ENCODE measurements around the gene OSBPL10.

OSBPL10 gene

DNA sequence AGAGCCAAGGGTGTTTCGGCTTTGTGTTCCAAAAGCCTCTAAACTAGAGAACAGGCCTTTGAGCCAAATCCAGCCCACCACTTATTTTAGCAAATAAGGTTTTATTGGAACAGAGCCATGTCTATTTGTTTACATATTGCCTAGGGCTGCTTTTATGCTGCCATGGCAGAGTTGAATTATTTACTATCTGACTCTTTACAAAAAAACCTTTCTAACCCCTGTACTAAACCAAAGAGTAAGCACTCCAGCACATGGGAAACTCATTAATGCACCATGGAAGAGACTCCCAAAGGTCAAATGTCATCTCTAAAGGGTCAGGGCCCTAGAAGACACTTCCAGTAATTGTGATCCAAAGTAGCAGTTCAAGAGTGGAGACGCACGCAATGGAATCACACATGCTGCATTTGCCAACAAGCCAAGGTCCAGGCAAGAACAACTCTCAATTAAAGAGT lies 22.3 kb downstream of the OSBPL10 start:
- DNase-seq = no peak

- no peak for DNase-seq
Measured at GRCh38 chr3:31957106-31957505, 24.0 kb downstream of the OSBPL10 start.

DNA sequence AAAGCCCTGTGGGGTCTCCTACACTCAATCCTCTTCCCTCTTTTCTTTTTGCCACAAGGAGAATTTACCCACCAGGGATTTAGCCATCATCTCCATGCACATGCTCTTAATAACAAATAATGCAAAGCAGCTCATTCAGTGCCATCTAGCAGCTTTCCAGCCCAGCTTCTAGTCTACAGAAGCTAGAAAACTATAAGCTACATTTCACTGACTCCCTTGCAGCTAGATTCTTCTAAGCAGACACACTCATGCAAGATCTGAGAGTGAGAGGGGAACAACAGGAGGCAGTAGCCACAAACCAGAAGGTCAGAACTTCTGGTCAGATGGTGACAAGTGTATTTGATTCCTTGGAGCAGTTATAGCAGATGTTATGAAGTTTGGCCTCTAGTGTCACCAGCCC lies 25.5 kb downstream of the OSBPL10 start:
- no peak for DNase-seq

GRCh38 chr3:31953636-31954035 lies 27.4 kb downstream of the OSBPL10 start:
- no peak for DNase-seq

- DNase-seq = no peak
Measured at GRCh38 chr3:31953091-31953490, 28.0 kb downstream of the OSBPL10 start.

GRCh38 chr3:31952205-31952604 lies 28.9 kb downstream of the OSBPL10 start:
- no peak for DNase-seq

DNA sequence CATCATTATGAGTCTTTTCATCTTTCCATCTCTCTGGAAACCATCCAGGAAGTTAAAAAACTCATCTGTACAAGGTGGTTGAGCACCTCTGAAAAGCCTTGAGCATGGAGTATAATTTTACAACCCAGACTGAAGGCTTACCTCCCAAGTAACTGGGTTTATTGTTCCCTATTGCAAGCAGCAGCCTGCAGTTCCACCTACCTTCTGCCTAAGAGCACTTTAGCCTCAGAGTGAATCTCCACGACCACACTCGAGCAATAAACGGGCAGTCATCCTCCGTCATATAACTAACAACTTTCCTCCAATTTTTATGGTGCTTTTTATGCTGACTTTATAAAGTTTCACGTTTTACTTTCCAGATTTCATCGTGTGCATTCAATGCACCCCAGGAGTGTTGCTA lies 32.8 kb downstream of the OSBPL10 start:
- DNase-seq = no peak

- no peak for DNase-seq
Measured at GRCh38 chr3:31947671-31948091, 33.4 kb downstream of the OSBPL10 start.

GRCh38 chr3:31947162-31947561 lies 33.9 kb downstream of the OSBPL10 start:
- no peak for DNase-seq

DNA sequence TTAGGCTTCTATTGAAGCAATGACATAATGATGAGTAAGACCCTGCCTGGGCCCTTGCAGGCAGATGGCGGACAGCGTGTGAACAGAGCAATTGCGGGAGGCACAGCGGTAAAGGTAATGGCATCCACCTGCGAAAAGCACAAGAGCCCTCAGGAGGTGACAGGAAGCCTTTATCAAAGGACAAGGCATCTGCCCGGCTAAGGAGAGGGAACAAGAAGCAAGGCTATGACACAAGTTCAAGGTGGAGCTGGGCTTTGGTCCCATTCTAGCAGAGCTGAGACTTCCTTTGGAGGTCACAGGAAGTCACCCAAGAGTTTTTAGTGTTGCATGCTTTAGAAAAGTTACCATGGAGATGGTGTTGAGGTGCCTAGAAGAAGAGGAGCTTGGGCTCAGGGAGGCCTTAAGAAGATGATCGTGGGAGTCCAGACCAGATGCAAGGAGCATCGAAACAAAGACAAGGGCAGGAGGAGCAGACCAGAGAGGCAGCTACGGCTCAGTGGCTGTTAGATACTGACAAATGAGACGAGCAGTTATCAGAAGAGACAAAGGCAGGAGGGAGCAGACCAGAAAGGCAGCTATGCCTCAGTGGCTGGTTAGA lies 34.5 kb downstream of the OSBPL10 start:
- no peak for DNase-seq

DNA sequence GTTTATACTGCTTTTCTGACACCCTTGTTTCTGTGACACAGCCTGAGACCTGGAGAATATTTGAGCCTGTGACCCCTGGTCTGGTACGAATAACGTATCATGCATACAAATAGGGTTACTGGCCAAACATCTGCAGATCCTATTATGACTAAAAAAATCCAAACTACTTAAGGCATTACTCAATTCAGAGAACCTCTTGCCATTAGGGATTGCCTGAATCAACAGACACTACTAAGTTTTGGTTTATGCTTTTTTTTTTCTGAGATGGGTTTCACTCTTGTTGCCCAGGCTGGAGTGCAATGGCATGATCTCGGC lies 35.4 kb downstream of the OSBPL10 start:
- no peak for DNase-seq

DNA sequence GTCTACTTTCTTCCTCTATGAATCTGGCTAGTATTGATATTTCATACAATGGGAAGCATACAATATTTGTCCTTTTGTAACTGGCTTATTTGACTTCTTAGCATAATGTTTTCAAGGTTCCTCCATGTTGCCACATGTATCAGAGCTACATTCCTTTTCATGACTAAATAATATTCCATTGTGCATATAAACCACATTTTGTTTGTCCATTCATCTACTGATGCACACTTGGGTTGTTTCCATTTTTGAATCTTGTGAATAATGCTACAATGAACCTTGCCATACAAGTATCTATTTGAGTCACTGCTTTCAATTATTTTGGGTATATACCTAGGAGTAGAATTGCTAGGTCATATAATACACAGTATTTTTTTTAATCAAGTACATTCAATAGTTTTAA lies 38.0 kb downstream of the OSBPL10 start:
- DNase-seq = no peak

DNA sequence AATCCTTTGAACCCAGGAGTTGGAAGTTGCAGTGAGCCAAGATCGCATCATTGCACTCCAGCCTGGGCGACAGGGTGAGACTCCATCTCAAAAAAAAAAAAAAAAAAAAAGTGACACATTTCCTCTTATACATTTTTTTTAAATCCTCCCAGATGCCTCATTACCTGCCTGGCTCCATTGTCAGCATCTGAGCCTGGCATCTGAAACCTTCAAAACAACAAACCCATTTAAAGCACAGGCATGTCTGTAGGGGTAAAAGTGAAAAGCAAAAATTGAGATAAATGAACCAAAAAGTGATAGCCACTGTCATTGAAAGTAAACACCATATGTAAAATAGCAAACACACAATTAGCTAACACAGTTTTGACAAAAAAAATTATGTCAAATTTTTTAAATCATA lies 38.6 kb downstream of the OSBPL10 start:
- no peak for DNase-seq

- no peak for DNase-seq
Measured at GRCh38 chr3:31937225-31937624, 43.8 kb downstream of the OSBPL10 start.

DNA sequence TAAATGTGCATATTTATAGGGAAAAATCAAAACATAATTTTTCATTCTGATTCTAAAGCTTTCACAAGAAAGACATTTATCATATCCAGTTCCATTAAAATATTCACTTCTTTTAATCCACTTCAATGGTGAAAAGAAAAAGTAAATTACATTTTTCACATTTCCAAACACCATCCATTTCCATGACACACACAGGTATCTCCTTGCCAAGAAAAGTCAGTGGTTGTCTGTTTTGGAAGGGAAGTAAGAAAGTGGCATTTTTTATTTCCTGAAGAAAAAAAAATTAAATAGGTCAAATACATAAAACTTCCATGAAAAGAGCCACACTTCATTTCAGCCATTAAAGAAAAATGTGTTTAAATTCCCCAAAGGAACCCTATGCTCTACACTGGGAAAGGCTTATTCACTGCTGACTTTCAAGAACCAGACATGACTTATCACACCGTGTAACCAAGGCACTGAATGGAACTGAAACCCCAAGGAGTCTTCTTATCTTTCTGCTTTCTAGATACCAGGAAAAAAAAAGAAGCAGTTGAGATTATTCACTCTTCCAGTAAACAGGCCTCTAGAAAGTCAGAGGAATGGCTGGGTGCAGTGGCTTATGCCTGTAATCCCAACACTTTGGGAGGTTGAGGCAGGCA lies 44.5 kb downstream of the OSBPL10 start:
- no peak for DNase-seq

DNA sequence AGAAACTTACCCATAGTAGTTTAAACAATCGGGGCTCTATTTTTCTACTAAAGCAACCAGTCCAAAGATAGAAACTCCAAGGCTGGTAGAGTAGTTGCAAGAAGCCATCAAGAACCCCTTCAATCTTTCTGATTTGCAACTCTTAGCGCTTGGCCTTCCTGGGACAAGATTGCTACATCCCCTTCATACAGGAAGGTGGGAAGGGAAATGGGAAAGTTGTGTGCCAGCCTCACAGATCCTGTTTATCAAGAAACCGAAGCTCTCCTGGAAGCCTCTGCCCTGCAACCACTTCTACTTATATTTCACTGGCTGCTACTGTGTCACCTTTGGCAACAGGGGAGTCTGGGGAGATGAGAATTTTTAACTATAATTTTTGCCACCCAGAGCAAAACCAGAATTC lies 46.2 kb downstream of the OSBPL10 start:
- DNase-seq = no peak

GRCh38 chr3:31934018-31934417 lies 47.0 kb downstream of the OSBPL10 start:
- DNase-seq = no peak

DNA sequence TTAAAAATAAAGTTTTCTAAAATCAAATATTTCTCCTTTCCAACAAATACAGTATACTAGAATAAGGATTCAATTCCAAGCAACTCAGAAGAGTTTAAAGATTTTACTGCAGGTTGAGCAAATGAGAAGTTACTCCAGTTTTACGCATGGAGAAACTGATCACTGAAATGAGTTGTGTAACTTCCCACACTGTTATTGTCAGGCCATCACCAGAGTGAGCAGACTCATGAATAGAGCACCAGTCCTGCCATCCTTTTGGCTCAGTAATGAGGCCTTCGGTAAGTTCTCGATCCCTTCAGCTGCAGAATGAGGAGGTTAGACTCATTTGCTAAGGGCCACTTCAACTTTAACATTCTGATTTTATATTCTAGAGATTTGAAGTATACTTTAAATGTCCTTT lies 48.1 kb downstream of the OSBPL10 start:
- DNase-seq = no peak

DNA sequence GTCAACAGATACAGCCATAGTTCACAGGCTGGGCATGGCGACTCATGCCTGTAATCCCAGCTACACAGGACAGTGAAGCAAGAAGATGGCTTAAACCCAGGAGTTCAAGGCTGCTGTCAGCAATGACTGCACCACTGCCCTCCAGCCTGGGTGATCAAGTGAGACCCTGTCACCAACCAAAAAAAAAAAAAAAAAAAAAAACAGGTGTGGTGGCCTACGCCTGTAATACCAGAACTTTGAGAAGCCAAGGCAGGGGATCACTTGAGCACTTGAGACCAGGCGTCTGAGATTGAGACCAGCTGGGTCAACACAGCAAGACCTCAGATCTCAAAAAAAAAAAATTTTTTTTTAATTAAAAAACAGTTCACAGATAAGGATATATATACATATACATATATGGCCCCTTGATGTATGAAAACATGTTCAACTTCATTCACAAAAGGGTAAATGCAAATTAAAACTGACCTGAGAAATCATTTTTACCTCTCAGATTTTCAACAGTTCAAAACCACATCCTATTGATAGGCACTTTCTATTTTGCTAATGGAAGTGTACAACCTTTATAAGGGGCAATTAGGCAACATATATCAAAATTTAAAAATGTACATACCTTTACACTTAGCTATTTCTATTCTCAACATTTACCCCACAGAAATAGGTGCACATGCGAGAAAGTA lies 51.1 kb downstream of the OSBPL10 start:
- DNase-seq = no peak

DNA sequence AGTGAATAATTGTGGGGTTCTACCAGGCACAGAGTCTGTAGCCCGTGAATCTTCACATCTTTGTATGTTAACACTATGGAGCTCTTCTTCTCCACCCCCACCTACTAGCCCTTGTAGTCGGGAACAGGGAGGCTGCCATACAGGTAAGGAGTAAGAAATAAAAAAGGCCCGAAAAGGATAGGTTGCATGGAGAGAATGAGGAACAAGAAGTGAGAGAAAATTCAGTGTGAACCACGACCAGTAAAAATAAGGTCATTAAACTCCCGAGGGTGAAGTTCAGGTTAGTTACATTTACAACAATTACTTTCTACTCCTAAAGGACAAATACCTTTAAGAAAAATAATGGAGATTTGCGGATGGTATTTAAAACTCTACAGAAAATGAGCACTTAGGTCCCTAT lies 53.3 kb downstream of the OSBPL10 start:
- no peak for DNase-seq

- no peak for DNase-seq
Measured at GRCh38 chr3:31926543-31926942, 54.5 kb downstream of the OSBPL10 start.

DNA sequence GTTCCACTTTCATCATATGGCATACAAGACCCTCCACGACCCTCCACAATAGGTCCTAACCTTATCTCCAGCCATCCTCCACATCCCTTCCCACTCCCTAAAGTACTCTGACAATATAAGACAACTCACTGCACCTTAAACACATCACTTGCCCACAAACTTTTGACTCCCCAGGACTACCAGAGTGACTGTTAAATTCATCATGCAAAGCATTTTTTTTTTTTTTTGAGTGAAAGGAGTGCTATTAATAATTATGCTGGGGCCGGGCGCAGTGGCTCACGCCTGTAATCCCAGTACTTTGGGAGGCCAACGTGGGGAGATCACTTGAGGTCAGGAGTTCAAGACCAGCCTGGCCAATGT lies 55.8 kb downstream of the OSBPL10 start:
- no peak for DNase-seq

- DNase-seq = no peak
Measured at GRCh38 chr3:31924610-31925270, 56.3 kb downstream of the OSBPL10 start.

DNA sequence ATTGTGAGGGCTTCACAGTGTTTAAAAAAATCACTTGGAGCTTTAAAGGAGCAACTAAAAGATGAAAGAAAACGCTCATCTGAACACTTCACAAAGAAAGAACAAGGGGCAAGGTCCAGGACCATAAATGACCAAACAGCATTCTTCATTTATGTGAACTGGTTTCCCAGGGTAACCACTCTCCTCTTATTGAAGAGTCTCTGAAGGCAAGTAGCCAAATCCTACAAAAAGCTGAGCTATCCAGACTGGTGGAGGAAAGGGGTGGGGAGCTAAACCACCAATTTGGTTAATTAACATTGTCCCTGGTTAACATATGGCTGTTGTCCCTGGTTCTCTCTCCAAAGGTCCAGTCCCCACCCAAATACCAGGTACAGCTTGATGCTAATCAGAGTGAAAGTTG lies 58.1 kb downstream of the OSBPL10 start:
- DNase-seq = no peak

All from activated T-cell treated with anti-CD3 and anti-CD28 coated beads for 4 hours (primary cell).